GM21515 (cell line): Measurements from ENCODE around the gene RPTOR.
"Not testable (repeated sequence)": the region's sequence is repeated elsewhere in the genome, so short reads cannot be mapped to it uniquely, and the experiment has no call there.

Experiments used
- ATAC-seq: cut with Tn5 transposase; IDR thresholded peaks from one replicate; pipeline ENCODE4 v1.9.1; 2021; ENCODE audit not compliant: unreplicated experiment

Gene RPTOR

DNA sequence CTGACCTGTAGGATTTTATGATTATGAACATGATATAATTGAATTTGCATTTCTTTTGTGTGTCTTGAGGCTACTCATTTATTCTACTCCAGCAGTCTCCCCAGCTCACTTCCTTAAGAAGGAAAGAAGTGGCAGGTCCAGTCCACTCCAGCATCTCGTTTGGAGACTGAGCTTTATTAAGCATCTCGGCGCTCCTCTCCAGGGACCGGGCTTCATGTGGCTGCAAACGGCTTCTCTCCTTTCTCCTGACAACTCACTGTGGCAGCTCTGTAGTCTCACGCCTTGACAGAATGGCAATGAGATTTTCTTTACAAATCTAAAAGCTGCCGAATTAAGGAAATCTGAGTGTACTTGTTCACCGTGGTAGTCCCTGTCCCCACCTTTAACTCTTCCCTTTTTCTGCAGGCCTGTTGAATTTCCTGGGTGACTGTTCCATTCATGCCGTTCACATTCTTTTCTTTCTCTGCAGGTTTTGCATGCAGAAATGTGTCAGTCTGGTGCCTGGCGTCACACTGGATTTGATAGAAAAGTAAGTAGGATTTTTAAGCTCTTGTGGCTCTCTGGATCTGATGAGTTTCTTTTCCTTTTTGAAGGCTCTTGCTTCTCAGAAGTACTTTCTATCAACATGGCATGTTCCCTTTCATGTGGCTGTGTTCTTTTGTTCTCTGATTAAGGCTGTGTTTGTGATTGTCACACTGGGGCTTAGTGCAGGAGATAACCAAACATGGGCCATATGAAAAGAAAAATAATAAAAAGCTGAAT, 246.5 kb downstream of the RPTOR start:
- no peak for ATAC-seq

DNA sequence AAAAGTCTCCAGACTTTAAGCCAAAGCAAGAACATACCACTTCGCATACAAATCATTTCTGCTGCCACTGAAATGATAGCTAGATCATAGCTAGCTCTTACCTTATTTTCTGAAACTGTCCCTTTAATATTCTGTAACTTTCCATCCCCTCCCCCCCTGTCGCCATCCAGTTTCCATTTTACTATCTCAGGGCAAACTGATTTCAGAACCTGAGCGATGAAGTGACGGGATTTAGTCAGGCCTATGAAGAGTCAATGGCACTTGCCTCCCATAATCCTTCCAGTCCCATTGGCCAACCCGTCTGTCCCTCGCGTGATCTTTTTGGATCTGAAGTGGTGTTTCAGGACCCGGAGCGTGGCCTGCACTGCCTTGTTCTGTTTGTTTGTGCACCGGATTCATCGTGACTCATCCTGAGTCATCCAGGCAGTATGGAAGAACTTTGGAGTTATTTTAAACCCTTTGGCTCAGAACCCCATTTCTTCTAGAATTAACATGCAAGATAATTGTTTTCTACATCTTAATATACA, 247.2 kb downstream of the RPTOR start:
- no peak for ATAC-seq

DNA sequence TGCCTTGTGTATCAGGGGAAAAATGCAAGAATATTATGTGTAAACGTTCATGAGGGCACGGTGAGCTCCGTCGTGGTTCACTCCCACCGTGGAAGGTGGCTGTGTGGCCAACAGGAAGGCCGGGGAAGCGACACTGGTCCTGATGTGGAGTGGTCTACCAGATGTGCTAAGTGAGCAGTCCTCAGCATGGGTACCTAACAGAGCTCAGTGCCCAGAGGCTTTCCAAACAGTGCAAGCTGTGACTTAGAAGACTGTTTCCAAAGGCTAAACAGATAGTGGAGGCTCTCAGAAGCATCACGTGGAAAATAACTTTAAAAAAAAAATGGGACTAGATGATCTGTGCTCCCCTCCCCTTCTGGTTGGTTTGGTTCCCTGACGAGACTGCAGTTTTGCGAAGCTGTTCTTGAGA, 247.7 kb downstream of the RPTOR start:
- no peak for ATAC-seq

DNA sequence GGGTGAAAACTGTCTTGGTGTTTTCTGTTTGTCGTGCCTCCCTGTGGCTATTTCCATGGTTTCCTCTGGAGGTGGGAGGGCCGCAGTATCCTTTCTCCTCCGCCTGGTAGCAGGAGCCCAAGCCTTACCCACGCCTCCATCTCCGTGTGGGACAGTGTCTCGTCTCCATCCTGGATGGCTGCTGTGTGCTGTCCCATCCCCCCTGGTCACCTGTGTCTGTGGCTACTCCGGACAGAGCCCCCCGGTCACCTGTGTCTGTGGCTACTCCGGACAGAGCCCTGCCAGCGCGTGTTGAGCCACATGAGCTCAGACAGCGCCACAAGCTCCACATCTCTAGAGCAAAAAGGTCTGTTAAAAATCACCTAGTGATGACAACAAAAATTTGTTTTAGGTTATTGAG, 248.8 kb downstream of the RPTOR start:
- no peak for ATAC-seq

GRCh38 chr17:80793851-80794267, 249.2 kb downstream of the RPTOR start:
- ATAC-seq: no peak

DNA sequence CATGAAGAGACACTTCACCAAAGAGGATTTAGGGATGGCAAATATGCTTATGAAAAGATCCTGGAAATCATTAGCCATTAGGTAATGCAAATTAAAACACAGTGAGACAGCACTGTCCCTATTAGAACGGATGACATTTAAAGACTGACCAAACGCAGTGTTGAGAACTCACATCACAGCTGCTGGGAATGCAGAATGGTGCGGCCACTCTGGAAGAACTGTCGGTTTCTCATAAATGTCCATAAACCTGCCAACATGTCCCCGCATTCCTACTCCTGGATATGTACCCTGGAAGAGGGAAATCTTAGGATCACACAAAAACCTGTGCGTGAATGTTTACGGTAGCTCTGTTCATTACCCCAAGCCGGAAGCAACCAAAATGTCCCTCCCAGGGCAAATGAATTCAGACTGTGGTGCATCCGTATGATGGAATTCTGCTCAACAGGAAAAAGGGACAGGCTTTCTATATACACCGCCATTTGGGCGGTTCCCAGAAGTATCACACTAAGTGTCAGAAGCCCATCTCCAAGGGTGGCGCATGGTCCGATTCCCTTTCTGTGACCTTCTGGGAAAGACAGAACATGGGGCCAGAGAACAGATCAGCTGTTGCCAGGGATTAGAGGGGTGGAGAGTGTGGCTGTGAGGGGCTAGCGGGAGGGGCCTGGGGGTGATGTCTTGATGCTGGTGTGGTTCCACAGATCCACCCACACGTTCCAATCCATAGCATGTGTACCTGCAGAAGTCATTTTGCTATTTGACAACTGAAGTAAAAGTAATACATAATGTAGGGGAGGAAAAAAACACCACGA, 249.8 kb downstream of the RPTOR start:
- no peak for ATAC-seq

- ATAC-seq: no peak
These were observed 250.5 kb downstream of the RPTOR start for GRCh38 chr17:80795090-80795580.

- ATAC-seq: no peak
These were observed 251.1 kb downstream of the RPTOR start for GRCh38 chr17:80795754-80796153.

GRCh38 chr17:80796430-80796861, 251.8 kb downstream of the RPTOR start:
- no peak for ATAC-seq

DNA sequence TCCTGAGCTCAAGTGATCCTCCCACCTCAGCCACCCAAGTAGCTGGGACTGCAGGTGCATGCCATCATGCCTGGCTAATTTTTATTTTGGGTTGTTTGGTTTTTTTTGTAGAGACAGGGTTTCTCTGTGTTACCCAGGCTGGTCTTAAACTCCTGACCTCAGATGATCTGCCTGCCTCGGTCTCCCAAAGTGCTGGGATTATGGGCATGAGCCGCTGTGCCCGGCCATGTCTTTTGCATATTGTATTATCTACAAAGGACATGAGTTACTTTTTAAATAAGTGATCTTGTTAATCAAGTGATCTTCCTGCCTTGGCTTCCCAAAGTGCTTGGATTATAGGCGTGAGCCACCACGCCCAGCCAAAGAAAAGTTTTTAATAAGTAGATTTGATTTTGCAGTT, 252.6 kb downstream of the RPTOR start:
- not testable (repeated sequence) for ATAC-seq

GRCh38 chr17:80797741-80798594, 253.3 kb downstream of the RPTOR start:
- no peak for ATAC-seq

DNA sequence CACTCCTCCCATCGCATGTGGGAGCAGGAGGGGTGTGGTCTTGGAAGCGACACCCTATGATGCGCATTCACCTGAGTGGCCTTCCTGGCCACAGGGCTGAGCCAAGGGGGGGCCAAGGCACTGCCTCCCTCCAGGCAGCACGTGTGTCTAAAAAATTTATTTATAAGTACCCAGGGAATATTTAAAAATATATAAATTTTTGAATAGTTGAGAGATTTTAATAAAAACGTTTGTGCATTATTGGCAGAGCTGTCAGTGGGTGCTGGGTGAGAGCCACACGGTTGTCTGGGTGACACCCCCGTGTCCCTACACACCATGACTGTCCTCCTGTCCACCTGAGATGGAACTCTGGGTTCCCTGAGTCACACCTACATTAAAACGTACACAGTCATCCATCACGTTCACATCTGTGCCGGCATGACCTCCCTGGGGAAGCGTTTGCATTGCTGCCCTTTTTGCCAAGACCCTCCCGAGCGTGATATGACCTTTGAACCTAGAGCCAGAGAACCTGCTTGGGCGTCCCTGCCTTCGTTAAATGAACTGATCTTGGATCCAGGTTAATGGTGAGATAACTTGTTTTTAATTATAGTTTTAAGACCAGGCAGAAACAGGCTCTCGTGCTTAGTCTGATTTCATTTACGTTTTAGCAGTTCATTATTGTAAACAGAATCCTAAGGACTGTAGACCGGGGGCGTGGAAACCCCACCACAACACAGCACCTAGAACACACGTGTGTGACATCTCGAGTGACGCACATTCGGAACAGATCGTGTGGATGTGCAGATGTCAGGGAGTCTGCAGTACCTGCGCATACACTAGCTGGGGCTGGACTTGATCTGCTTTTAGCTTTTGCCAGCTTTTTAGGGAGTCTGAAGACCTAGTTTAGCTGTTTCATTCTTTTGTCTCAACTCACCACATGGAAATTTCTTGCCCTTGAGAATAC, 254.2 kb downstream of the RPTOR start:
- ATAC-seq: no peak

DNA sequence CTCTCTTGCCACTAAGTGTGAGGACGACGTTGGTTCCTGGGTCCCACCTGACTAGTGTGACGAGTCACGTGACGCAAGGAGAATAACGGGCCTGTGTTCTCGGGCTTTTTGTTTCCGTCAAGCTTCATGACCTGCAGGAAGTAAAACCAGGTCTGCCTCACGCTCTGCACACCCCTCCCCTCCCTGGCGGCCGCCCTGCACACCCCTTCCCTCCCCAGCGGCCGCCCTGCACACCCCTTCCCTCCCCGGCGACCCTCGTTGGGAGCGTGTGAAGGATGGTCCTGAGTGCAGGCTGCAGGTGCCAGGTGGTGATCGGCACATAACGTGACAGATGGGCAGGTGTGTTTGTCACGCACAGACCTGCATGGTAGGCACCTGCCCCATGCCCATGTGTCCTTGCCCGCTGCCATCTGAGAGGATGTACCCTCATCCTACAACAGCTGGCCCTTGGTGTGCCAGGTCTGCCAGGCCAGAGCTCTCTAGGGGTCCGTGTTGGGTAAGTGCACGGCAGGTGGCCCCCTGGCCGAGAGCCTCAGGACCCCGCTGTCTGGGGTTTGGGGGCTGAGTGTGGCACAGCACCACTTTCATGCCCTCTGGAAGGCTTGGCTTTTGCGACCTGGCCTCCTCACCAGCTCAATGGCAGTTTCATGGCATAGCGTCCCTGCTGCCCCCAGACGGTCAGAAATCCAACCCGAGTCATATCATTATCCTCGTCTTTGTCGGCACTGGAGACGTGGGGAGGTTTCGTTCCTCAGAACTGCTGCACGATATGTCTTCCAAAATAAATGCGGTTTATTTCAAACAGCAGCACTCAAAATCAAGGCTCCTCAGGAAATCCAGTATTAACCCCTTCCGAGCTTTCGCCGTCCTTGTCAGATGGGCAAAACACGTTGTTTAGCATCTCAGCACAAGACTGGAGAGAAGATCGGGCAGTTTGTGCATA, 255.2 kb downstream of the RPTOR start:
- no peak for ATAC-seq

GRCh38 chr17:80800481-80801391, 256.1 kb downstream of the RPTOR start:
- ATAC-seq: no peak

GRCh38 chr17:80802626-80803450, 258.2 kb downstream of the RPTOR start:
- no peak for ATAC-seq

DNA sequence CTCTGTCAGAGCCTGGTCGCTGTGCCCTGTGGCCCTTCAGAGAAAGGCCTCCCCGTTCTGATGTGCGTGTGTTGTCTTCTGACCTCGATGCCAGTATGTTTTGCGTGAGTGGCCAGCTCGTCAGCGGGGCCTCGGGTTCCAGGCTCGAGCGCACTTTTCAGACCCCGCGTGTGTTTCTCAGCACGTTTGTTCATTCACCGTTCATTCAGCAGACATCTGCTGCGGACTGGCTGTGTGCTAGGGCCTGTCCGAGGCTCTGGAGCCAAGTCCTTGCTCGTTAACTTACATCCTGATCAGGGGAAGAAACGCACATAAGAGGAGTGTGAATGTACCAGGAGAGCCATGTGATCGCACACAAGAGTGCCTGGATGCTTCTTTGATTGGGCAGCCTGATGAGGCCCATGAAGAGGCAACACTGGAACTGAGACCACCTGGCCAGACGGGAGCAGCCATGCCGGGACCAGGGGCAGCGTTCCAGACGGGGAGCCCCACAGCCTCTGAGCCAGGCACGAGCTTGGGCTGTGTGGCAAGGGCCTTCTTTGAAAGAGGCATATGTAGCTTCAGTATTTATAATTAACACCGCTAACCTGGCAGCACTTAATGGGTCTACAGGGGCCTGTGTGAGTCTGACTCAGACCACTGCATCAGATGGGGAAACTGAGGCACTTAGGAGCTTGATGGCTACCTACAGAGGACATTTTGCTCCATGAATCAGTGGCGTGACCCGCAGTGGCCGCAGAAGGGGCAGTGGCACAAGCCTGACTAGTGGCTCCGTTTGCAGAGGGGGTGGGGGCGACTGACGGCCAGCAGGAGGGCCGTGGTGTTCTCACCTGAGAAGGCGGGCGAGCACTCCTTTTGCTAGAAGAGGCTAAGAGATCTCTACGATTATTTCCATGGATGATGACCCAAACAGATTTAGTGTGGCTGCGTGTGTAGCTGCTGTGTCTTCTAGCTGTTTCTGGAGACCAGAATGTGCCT, 259.1 kb downstream of the RPTOR start:
- ATAC-seq: no peak
